ENCODE data around the gene PPP3CA.

GRCh38 chr4:101345271-101345595 is 2.1 kb downstream of the PPP3CA start:
- no peak for TF ChIP-seq CTCF (conservative IDR thresholded peaks at IDR 0.05 in 1 of 2, IDR thresholded peaks at IDR 0.05 in 1 of 2; ENCODE audit: low read depth in 1 of 2, low read length in 2 of 2)
- no peak for TF ChIP-seq EZH2 (IDR thresholded peaks at IDR 0.05; ENCODE audit: low read length, missing control alignments)
